CD4-positive, alpha-beta T cell treated with Interleukin-6 at 100 ng/mL for 8 hours (primary cell): Measurements from ENCODE around the gene PIK3CA.
A peak's percentile ranks its signal among the peaks of the same experiment; 100 is the strongest.
"Not testable (repeated sequence)": the region's sequence is repeated elsewhere in the genome, so short reads cannot be mapped to it uniquely, and the experiment has no call there.

Source experiments
- DNase-seq: peaks from one replicate; pipeline ENCODE4 v3.0.0-alpha.2; 2020; ENCODE audit warnings: mixed read lengths, low spot score

The PIK3CA gene

GRCh38 chr3:179147873-179148615, at the start of gene PIK3CA:
PIK3CA (plus strand) TSS chr3:179148357; CDS start chr3:179198826, 50,469 bp downstream.
- peak; percentile 96 for DNase-seq

- no peak for DNase-seq
Measured at GRCh38 chr3:179098388-179099077, 49.6 kb upstream of the PIK3CA start.

GRCh38 chr3:179100652-179101051, 47.5 kb upstream of the PIK3CA start:
- no peak for DNase-seq

- no peak for DNase-seq
Measured at GRCh38 chr3:179105881-179106280, 42.3 kb upstream of the PIK3CA start.

GRCh38 chr3:179107617-179108016, 40.5 kb upstream of the PIK3CA start:
- DNase-seq = no peak

- no peak for DNase-seq
Measured at GRCh38 chr3:179108086-179108485, 40.1 kb upstream of the PIK3CA start.

- DNase-seq = no peak
Measured at GRCh38 chr3:179113903-179114302, 34.3 kb upstream of the PIK3CA start.

GRCh38 chr3:179115444-179115843, 32.7 kb upstream of the PIK3CA start:
- DNase-seq = not testable (repeated sequence)

- no peak for DNase-seq
Measured at GRCh38 chr3:179116816-179117215, 31.3 kb upstream of the PIK3CA start.

- DNase-seq = not testable (repeated sequence)
Measured at GRCh38 chr3:179132191-179132890, 15.8 kb upstream of the PIK3CA start.

GRCh38 chr3:179133575-179133974, 14.6 kb upstream of the PIK3CA start:
- no peak for DNase-seq

- no peak for DNase-seq
Measured at GRCh38 chr3:179136195-179136594, 12.0 kb upstream of the PIK3CA start.

- DNase-seq = no peak
Measured at GRCh38 chr3:179141890-179142289, 6.3 kb upstream of the PIK3CA start.

GRCh38 chr3:179146911-179147513, 1.1 kb upstream of the PIK3CA start:
- peak; percentile 65 for DNase-seq

- DNase-seq = no peak
Measured at GRCh38 chr3:179147514-179147872, 664 bp upstream of the PIK3CA start.

- peak; percentile 75 for DNase-seq
Measured at GRCh38 chr3:179148616-179149405, 654 bp downstream of the PIK3CA start.

GRCh38 chr3:179149406-179149867, 1.3 kb downstream of the PIK3CA start:
- DNase-seq = peak; percentile 25

GRCh38 chr3:179149951-179150350, 1.8 kb downstream of the PIK3CA start:
- no peak for DNase-seq

GRCh38 chr3:179150610-179151009, 2.5 kb downstream of the PIK3CA start:
- no peak for DNase-seq

GRCh38 chr3:179151474-179151873, 3.3 kb downstream of the PIK3CA start:
- DNase-seq = no peak

GRCh38 chr3:179156170-179156569, 8.0 kb downstream of the PIK3CA start:
- DNase-seq = no peak

- no peak for DNase-seq
Measured at GRCh38 chr3:179156775-179157174, 8.6 kb downstream of the PIK3CA start.
